Fibroblast of lung (primary cell): ENCODE measurements around the gene SLC6A9. TPM values are rescaled to one million over a fixed set of nuclear protein-coding genes. Genes with fewer than 3 reads are reported as not detected.

ENCODE experiments used
- DNase-seq, 2 donors: peaks; one replicate each; pipeline versions ENCODE4 v3.0.0 to v3.0.0-alpha.2; 2010; ENCODE audit warnings: low read depth in 2 of 2
- H2AFZ ChIP-seq: 2 replicates; pipeline ENCODE4 v1.5.1; 2012; ENCODE audit warnings: low read length, control low read depth, inconsistent platforms
- H3K27ac ChIP-seq: 2 replicates; pipeline ENCODE4 v1.5.1; 2011; ENCODE audit warnings: low read length, control low read depth; ENCODE audit not compliant: insufficient read depth
- H3K27me3 ChIP-seq: 2 replicates; pipeline ENCODE4 v1.5.1; 2011; ENCODE audit warnings: mild to moderate bottlenecking, low read length; ENCODE audit not compliant: control insufficient read depth, insufficient read depth
- H3K36me3 ChIP-seq: 2 replicates; pipeline ENCODE4 v1.5.1; 2011; ENCODE audit warnings: low read length; ENCODE audit not compliant: control insufficient read depth, insufficient read depth
- H3K4me1 ChIP-seq: 2 replicates; pipeline ENCODE4 v1.5.1; 2011; ENCODE audit warnings: low read length; ENCODE audit not compliant: control insufficient read depth, insufficient read depth; ENCODE audit errors: extremely low read depth
- H3K4me2 ChIP-seq: 2 replicates; pipeline ENCODE4 v1.5.1; 2011; ENCODE audit warnings: low read length, control low read depth; ENCODE audit not compliant: insufficient read depth; ENCODE audit errors: extremely low read depth
- H3K4me3 ChIP-seq, 4 experiments: fragments of 200-600 bp in 1 of 4; sonication (generic) in 1 of 4; replicated peaks in 1 of 4; 2 replicates each; pipeline ENCODE4 v1.5.1; 2011 to 2016; ENCODE audit warnings: low read length in 4 of 4, low read depth in 3 of 4, mild to moderate bottlenecking in 3 of 4, control low read depth in 2 of 4, inconsistent platforms in 1 of 4, mixed read lengths in 1 of 4; ENCODE audit not compliant: insufficient read depth in 1 of 4; ENCODE audit errors: control extremely low read depth in 1 of 4
- H3K79me2 ChIP-seq: 2 replicates; pipeline ENCODE4 v1.5.1; 2012; ENCODE audit warnings: mild to moderate bottlenecking, low read length, inconsistent platforms; ENCODE audit not compliant: control insufficient read depth, insufficient read depth
- H3K9ac ChIP-seq: 2 replicates; pipeline ENCODE4 v1.5.1; 2011; ENCODE audit warnings: mild to moderate bottlenecking, low read length, control low read depth; ENCODE audit not compliant: insufficient read depth
- H3K9me3 ChIP-seq: 2 replicates; pipeline ENCODE4 v1.5.1; 2012; ENCODE audit warnings: low read depth, low read length; ENCODE audit not compliant: control insufficient read depth, insufficient read depth
- H4K20me1 ChIP-seq: 2 replicates; pipeline ENCODE4 v1.5.1; 2011; ENCODE audit warnings: low read length; ENCODE audit not compliant: control insufficient read depth, insufficient read depth; ENCODE audit errors: extremely low read depth
- EZH2 ChIP-seq: IDR thresholded peaks from 2 replicates; pipeline ENCODE4 v1.5.1; 2012; ENCODE audit warnings: low read length, control low read depth, mild to moderate bottlenecking; ENCODE audit errors: missing control alignments
- polyA plus RNA-seq, 2 donors: library from polyadenylated mRNA; depleted of rRNA in 1 of 2; stranded (reverse) in 1 of 2; unstranded in 1 of 2; fragments of >200 nt; gene quantifications; 2 replicates each; pipeline ENCODE4 v1.2.1, GENCODE V29; 2011 to 2012; ENCODE audit warnings: missing spikeins in 1 of 2
- total RNA-seq: library from RNA; depleted of rRNA; stranded (reverse); fragments of >200 nt; gene quantifications from 2 replicates; pipeline ENCODE4 v1.2.1, GENCODE V29; 2014
- TF ChIP-seq, protein P1 (sequence below), 2 donors: IDR thresholded peaks in 1 of 2; conservative IDR thresholded peaks in 1 of 2; 1 replicate in 1 of 2; 2 replicates in 1 of 2; pipeline ENCODE4 v1.5.1; 2011 to 2012; ENCODE audit warnings: low read length in 2 of 2, control low read depth in 1 of 2, inconsistent platforms in 1 of 2, low read depth in 1 of 2, mild to moderate bottlenecking in 1 of 2

Gene SLC6A9
- total and polyA plus RNA-seq, 2 donors (not counting 1 experiment from before 2014, with no cell fraction given), result 3.4 to 19.5 TPM

DNA sequence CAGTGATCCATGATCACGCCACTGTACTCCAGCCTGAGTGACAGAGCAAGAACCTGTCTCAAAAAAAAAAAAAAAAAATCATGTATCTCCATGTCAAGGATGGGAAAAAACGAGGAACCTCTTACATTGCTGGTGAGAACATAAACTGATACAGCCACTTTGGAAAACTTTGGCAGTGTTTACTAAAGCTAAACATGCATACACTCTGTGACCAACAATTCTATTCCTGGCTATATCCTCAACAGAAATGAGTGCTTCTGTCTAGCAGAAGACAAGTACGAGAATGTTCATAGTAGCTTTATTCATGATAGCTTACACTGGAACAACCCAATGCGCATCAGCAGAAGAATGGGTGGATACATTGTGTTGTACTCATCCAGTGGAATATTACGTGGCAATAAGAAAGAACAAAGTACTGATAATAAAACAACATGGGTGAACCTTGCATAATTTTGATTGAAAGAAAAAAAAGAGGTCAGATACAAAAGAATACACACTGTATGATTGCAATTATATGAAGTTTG lies 31.5 kb upstream of the SLC6A9 start:
- Histone ChIP-seq H2AFZ (no peak overlapping the region), H3K9ac (no peak overlapping the region)
- TF ChIP-seq EZH2, result no peak
- TF ChIP-seq, protein P1, sequence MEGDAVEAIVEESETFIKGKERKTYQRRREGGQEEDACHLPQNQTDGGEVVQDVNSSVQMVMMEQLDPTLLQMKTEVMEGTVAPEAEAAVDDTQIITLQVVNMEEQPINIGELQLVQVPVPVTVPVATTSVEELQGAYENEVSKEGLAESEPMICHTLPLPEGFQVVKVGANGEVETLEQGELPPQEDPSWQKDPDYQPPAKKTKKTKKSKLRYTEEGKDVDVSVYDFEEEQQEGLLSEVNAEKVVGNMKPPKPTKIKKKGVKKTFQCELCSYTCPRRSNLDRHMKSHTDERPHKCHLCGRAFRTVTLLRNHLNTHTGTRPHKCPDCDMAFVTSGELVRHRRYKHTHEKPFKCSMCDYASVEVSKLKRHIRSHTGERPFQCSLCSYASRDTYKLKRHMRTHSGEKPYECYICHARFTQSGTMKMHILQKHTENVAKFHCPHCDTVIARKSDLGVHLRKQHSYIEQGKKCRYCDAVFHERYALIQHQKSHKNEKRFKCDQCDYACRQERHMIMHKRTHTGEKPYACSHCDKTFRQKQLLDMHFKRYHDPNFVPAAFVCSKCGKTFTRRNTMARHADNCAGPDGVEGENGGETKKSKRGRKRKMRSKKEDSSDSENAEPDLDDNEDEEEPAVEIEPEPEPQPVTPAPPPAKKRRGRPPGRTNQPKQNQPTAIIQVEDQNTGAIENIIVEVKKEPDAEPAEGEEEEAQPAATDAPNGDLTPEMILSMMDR (conservative IDR thresholded peaks at IDR 0.05 in 1 of 2, IDR thresholded peaks at IDR 0.05 in 1 of 2; ENCODE audit: low read depth in 1 of 2, low read length in 2 of 2), result no peak

DNA sequence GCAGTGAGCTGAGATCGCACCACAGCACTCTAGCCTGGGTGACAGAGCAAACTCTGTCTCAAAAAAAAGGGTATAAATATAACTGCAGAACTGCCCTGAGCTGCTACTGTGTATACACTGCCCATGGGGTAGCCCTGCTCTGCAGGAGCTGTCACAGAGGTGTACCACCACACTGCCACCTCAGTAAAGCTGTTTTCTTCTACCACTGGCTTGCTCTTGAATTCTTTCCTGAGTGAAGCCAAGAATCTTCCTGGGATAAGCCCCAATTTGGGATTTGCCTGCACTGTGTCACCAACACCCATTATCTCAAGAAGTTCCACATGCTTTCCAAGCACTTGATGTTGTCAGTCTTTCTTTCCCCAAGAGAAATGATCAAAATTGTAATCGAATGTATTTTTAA lies 30.6 kb upstream of the SLC6A9 start:
- H3K9me3 ChIP-seq, result no peaks in the 10 kb centered on the region
- H3K4me1 ChIP-seq, result peaks cover 4% of the 10 kb centered on the region
- TF ChIP-seq, protein P1 (conservative IDR thresholded peaks at IDR 0.05 in 1 of 2, IDR thresholded peaks at IDR 0.05 in 1 of 2; ENCODE audit: low read depth in 1 of 2, low read length in 2 of 2), result no peak
- no peak for TF ChIP-seq EZH2
- H3K4me2 ChIP-seq, result no peak overlapping the region
- H4K20me1 ChIP-seq, result no peaks in the 10 kb centered on the region
- no peaks in the 10 kb centered on the region for H3K36me3 ChIP-seq
- DNase-seq, result no peak
- no peak overlapping the region for H2AFZ ChIP-seq
- no peaks in the 10 kb centered on the region for H3K79me2 ChIP-seq
- H3K27me3 ChIP-seq, result no peaks in the 10 kb centered on the region
- H3K9ac ChIP-seq, result no peak overlapping the region
- H3K27ac ChIP-seq, result no peak overlapping the region
- no peak overlapping the region for H3K4me3 ChIP-seq

More for the DNA sequence above, 31.5 kb upstream of the SLC6A9 start:
- Histone ChIP-seq H3K9me3 (no peaks in the 10 kb centered on the region), H3K27ac (no peak overlapping the region), H3K4me2 (no peak overlapping the region), H3K79me2 (no peaks in the 10 kb centered on the region), H3K4me1 (peaks cover 4% of the 10 kb centered on the region), H3K27me3 (no peaks in the 10 kb centered on the region), H3K36me3 (no peaks in the 10 kb centered on the region), H3K4me3 (no peak overlapping the region), H4K20me1 (no peaks in the 10 kb centered on the region)
- no peak for DNase-seq

DNA sequence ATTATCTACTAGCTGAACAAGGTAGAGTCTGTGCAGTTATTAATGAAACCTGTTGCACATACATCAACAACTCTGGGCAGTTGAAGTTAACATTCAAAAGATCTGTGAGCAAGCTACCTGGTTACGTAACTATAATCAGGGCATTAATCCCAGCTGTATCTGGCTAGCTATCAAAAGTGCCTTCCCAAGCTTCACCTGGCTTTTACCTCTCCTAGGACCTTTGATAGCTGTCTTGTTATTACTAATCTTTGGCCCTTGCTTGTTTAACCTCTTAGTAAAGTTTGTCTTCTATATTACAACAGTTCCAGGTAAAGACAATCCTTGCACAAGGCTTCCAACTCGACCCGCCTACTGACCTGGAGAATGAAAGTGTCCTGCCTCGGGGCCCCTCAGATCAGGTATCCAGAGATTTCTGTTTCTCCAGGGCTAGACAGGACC lies 29.6 kb upstream of the SLC6A9 start:
- Histone ChIP-seq H2AFZ (no peak overlapping the region), H3K4me1 (peaks cover 4% of the 10 kb centered on the region), H3K9ac (no peak overlapping the region), H3K79me2 (no peaks in the 10 kb centered on the region), H3K4me3 (no peak overlapping the region), H3K27ac (no peak overlapping the region), H3K4me2 (no peak overlapping the region), H3K36me3 (no peaks in the 10 kb centered on the region), H3K9me3 (no peaks in the 10 kb centered on the region), H4K20me1 (no peaks in the 10 kb centered on the region), H3K27me3 (no peaks in the 10 kb centered on the region)
- no peak for DNase-seq
- TF ChIP-seq, protein P1 (conservative IDR thresholded peaks at IDR 0.05 in 1 of 2, IDR thresholded peaks at IDR 0.05 in 1 of 2; ENCODE audit: low read depth in 1 of 2, low read length in 2 of 2), result no peak
- no peak for TF ChIP-seq EZH2
